Stimulated activated CD8-positive, alpha-beta memory T cell treated with anti-CD3 and anti-CD28 coated beads, Interleukin-4, amount 100 ng/mL, for 48 hours (primary cell): Measurements from ENCODE around the gene LPCAT4.
"Not testable (repeated sequence)": the region's sequence is repeated elsewhere in the genome, so short reads cannot be mapped to it uniquely, and the experiment has no call there.

ENCODE experiments used
- DNase-seq: peaks from one replicate; pipeline ENCODE4 v3.0.0-alpha.2; 2020

The LPCAT4 gene

GRCh38 chr15:34367101-34368081, at the start of gene LPCAT4:
Gene LPCAT4, minus strand, starts transcription at chr15:34367196. Its CDS starts 96 bp downstream, at chr15:34367100.
- peak; percentile 91 for DNase-seq

GRCh38 chr15:34409511-34409910, 42.5 kb upstream of the LPCAT4 start:
- not testable (repeated sequence) for DNase-seq

- not testable (repeated sequence) for DNase-seq
Measured at GRCh38 chr15:34408973-34409372, 42.0 kb upstream of the LPCAT4 start.

- not testable (repeated sequence) for DNase-seq
Measured at GRCh38 chr15:34403899-34404298, 36.9 kb upstream of the LPCAT4 start.

DNA sequence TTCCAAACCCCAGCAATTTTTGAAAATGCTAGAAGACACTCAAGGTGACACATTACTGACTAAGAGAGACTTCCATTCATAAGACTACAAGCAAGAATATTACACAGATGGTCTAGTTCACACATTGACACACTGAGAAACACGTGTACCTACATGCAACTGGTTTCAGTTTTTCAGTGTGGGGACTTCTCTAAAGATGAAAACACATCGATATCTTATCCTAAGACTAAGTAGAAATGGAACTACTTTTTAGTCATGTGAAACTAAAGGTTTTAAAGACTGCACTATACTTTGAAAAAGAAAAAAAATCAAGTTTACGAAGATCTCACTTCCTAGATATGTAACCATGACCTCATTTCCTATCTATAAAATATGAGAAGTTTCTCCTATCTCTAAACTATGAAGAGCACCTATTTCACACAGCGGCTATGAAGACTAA, 36.2 kb upstream of the LPCAT4 start:
- not testable (repeated sequence) for DNase-seq

DNA sequence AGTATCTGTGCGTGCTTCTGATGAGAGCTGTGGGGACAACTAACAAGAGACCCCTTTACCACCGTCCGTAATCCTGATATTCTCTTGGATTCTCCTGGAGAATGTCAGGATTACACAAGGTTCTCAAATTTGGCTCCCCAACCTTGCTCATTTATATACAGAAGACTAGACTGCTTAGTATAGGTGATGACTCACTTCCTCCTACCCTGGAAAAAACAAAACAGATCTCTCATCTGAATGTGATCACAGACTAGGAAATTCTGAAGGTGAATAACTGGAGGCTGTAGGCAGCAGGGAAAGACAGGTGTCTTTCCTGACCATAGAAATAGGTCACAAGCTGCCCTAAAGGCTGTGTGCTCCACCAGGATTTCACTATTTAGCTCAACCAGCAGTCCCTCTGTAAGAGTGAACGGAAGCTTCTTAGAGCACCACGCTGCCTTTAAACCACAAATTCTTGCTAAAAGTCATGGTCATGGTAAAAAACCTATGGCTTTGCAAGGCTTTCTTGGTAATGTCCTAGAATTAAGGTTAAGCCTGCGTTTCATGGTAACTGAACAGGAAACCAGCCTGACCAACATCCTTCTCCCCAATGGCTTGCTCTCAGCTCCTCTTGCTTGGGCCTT, 30.8 kb upstream of the LPCAT4 start:
- DNase-seq, result not testable (repeated sequence)

DNA sequence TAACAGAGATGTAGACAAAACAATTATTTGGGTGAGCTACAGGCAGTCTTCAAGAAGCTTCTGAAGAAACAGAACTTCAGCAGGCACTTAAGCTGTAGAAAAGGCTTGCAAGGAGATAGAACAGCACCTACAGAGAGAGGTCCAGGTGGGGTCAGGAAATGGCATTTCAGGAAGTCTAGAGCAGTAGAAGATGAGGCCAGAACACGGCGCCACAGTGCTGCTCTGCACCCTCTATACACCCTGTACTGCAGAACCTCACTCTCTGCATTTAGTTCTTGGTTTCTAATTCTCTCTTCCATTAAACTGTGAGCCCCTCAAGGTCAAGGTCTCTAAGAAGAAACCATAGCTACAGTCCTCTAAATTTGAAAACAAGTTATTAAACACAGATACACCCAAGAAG, 26.0 kb upstream of the LPCAT4 start:
- not testable (repeated sequence) for DNase-seq

- DNase-seq, result not testable (repeated sequence)
Measured at GRCh38 chr15:34389594-34390086, 22.6 kb upstream of the LPCAT4 start.

- DNase-seq, result not testable (repeated sequence)
Measured at GRCh38 chr15:34381829-34382521, 15.0 kb upstream of the LPCAT4 start.

- not testable (repeated sequence) for DNase-seq
Measured at GRCh38 chr15:34380491-34380890, 13.5 kb upstream of the LPCAT4 start.

DNA sequence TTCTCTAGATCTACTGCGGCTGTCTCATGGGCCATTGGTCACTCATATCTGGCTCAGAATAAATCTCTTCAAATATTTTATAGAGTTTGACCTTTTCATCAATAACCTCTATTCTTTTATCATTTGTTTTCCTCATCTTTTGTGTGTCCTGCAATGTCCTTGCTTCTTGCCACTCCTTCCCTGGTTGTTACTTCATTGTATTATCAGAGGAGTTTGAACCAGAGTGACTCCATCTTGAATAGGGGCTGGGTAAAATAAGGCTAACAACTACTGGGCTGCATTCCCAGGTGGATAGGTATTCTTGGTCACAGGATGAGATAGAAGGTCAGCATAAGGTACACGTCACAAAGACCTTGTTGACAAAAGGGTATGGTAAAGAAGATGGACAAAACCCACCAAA, 9.9 kb upstream of the LPCAT4 start:
- DNase-seq, result no peak

- not testable (repeated sequence) for DNase-seq
Measured at GRCh38 chr15:34375541-34375940, 8.5 kb upstream of the LPCAT4 start.

DNA sequence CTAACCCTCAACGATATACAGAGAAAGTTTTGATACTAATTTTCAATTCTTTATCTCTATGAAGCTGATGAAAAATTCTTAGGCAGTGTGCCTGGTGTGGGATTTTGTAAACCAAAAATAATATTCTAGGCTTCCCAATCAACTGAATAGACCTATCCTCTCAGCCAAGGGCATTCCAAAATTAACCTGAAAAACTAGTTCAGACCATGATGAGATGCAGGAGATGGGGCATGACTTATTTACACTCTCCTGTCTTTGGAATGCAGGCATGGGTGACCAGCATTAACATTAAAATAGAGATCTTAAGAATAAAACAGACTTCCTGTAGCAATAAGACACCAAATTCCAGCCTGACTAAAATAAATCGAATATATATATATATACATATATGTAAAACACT, 7.8 kb upstream of the LPCAT4 start:
- no peak for DNase-seq

GRCh38 chr15:34373951-34374350, 7.0 kb upstream of the LPCAT4 start:
- DNase-seq, result no peak

DNA sequence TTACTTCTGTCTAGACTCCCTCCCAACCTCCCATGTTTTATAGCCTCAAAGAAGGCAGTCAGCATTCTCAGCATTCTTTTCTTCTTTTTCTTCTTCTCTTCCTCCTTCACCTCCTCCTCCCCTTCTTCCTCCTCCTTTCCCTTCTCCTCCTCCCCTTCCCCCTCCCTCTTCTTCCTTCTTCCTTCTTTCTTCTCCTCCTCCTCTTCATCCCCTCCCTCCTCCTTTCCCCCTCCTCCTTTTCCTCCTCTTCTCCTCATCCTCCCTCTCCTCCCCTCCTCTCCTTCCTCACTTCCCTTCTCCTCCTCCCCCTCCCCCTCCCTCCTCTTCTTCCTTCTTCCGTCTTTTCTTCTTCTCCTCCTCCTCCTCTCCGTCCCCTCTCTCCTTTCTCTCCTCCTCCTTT, 3.6 kb upstream of the LPCAT4 start:
- DNase-seq, result no peak

DNA sequence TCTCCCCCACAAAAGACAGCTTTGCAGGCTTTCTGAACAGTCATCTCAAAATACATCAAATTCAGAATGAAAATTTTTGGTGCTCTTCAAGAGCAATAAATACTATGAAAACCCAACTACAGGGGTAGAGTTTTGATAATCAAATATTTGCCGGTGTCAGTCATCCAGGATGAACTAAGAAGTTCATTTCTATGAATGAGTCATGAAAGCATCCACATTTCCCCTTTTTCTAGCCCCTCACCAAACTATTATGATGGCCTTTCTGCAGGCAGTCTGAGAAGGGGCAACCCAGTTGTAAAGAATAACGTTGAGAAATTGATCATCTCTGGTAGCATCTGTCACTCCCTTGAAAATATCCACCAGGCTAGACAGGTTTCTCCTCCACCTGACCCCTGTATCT, 3.1 kb upstream of the LPCAT4 start:
- DNase-seq, result no peak

DNA sequence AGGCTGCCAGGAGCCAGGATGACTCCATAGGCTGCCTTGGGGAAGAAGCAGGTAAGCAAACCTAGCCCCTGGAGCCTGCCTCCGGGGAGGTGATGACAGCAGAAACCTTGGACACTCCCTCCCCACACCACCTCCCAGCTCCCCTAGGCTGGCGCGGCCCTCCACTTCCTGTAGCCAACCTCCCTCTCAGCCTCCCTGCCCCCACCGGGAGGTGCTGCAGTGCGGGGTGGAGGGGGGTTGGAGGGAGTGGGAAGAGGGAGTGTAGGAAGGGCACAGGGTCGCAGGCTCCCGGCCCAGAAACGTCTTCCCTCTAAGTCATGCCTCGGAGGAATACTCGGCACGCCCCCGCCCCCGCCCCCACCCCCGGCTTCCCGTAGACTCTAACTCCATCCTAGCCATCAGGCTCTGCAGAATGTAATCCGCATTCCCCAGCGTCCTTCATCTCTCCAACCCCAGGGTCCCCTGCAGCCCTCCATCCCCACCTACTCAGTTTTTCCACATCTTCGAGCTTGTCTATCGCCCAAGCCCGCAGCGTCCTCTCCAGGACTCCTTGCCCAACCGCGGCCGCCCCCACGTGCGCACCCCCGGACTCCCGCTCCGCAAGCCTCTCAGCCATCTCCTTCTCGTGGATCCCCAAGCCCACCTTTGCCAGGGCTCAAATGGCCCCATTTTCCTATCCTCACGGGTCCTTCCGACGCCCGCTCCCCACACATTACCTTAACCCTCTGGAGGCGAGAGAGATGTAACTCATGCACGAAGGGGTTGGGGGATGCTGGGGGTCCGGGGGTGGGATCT, 528 bp downstream of the LPCAT4 start:
- peak; percentile 73 for DNase-seq

DNA sequence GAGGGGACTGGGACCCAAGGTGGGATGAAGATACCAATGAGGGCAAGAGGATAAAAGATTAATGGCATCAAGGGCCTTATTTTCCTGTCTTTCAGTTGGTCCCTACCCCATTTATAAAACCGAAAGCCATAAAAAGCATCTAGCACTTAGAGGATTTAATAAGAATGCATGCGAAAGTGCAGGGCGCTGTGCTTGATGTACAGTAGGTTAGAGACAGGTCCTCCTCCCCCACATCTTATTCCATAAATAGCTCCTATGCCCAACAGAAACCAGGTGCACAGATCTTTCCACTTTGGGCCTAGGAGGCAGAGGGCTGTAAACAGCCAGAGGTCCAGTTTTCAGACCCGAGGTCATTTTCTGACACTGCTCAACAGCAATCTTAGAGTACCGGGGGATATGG, 1.2 kb downstream of the LPCAT4 start:
- no peak for DNase-seq

DNA sequence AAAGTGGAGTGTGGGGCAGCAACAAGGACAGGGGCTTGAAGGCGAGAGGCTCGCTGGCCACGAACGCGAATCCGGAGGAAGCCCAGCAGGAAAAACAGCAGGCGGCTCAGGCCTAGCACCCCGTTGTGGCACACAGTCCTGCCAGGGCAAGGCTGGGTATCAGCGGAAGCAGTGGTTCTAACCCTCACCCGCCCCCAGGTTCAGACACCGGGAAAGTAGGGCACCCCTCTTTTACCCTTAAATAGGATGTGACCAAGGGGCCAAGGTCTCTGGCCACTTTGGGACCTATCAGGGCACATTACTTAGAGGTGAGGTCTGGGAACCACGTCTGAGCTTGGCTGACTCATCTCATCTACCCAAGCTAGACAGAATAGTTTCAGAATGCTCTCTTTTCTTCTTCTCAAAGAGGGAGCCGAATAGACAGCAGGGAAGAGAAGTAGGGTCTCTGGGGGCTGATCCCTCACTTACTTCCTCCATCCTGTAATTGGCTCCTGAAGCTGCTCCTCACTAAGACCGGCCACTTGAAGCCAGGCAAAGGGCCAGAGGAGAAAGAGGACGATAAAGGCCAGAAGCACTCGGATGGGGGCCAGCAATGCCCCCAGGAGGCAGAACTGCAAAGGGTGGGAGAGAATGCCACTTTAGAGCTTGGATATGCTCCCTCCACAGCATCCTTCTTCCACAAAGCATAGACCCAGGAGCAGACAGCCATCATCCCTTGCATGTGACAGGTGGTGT, 1.7 kb downstream of the LPCAT4 start:
- no peak for DNase-seq

DNA sequence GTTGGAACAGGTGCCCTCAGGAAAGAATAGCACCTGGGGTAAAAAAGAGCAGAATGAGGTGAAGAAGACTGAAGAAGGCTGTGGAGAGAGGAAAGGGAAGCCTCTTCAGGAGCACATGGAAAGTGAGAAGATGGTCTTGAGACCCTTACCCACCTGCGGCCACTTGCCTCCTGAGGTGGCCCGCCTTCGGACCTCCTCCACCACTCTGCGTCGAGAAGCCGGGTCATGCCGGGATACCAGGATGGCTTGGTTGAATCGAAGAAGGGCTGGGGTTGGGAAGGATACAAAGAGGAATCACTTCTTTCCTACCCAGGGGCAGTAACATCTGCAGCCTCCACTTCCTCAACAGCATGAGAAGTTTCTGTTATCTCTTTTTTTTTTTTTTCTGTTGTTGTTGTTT, 3.0 kb downstream of the LPCAT4 start:
- no peak for DNase-seq

DNA sequence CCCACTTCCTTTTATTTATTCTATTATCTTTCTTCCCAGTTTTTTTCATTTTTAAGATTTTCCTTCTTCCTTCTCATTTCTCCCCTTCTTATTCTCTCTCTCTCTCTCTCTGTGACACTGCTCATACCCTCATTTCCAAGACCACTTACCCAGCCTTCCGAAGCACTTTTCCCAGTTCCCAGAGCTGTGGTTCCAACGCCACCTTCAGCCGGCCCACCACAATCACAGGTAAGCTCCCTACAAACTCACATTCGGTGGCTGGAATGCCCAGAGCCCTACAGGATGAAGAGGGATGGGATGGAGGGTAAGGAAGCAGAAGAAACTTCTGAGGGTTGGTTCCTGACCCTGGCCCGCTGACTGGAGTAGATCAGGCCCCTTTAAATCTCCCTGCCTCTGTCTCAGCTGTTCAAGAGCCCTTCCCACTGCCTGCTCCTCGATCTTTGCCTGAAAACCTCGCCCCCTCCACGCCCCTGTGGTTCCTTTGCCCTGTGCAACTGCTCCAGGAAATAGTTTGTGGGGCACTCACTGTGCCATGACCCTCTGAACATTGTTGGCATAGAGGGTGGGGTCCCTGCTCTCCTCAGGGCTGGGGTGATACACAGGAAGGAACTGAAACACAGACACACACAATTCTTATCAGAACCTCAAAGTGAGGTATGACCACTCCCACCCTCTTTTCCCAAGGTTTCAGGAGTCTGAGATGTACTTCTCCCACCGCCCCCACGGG, 4.8 kb downstream of the LPCAT4 start:
- no peak for DNase-seq
